Inflammatory macrophage treated with lipopolysaccharide for 4 hours (primary cell): ENCODE results near the gene RPL19.
A peak's percentile ranks its signal among the peaks of the same experiment; 100 is the strongest.
"Not testable (repeated sequence)": the region's sequence is repeated elsewhere in the genome, so short reads cannot be mapped to it uniquely, and the experiment has no call there.

Source experiments
- DNase-seq: peaks from one replicate; pipeline ENCODE4 v3.0.0-alpha.2; 2020

The RPL19 gene

DNA sequence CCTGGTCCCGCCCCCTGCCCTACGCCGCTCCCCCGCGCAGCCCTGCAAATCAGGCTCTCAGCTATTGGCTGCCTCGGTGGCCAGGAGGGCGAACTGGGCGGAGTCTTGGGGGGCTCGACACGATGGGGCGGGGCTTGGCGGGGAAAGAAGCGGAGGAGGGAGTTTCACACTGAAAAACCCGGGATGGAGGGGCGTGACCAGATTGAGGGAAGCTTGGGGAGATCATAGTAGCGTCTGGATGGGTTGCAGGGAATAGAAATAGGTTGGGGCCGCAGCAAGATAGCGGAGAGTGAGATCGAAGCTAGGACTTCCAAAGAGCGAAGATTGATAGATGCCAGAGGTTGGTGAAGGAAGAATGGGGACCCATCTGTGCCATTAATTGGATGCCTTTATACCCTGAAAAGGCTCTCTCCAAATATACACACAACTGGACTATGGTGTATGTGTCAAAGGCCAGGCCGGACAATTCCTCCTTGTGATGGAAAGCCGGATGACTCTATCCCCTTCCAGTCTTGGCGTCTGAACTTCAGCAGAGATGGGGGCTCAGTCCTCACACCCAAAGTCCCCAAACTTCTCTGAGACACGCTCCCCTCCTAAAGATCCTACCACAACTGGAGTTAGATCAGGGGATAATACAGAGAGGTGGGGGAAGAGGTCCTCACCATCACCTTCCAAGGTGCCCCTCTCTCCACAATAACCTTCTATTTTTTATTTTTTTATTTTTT is 26.0 kb downstream of the RPL19 start:
- DNase-seq = no peak

DNA sequence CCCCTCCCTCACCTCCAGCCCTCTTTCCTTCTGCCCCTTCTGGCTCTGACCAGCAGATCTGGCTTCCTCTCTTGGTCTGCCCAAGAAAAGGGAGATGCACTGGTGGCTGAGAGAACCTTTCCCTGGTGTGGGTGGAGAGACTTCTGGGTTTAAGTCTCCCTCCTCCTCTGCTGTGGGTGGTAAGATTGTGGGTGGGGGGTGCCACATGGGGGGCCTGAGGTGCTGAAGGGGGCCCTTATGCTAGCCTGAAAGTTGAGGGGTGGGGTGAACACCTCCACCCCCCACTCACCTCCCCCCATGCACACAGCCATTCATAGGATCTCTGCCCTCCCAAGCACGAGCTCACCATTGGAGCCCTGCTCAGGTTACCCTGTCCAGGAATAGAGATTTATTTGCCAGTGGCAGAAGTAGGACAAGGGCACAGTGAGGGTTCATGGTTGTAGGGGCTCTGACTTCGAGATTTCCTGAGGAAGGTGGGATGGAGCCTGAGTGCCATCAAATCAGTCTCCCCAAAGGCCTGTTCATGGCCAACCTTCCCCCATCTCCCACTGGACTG is 27.4 kb downstream of the RPL19 start:
- DNase-seq = no peak

DNA sequence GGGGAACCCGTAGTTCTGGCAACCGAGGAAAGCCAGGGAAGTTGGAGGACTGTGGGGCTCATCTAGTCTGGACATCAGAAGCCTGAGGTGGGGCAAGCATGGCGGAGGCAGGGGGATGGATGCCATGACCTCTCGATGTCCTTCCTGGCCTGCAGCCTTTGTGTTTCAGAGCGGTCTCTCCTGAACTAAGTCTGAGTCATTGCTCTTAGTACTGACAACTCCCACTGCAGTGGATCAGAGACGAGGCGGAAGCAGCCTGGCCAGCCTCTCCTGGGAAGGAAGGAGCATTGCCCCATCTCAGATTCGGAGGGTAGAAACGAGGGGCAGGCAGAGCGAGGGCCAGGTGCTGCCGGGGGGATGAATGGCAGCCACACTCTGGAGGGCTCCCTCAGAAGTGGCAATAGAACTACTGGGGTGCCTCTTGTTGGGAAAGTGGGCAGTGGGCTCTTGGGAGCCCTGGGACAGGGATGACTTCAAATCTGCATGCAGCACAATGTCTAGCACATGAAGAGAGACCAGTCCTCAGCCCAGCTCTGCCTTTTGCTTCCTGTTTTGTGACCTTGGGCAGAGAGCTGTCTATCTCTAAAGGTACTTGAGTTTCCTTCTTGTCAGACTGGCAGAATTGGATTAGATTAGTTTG is 29.3 kb downstream of the RPL19 start:
- DNase-seq = no peak

DNA sequence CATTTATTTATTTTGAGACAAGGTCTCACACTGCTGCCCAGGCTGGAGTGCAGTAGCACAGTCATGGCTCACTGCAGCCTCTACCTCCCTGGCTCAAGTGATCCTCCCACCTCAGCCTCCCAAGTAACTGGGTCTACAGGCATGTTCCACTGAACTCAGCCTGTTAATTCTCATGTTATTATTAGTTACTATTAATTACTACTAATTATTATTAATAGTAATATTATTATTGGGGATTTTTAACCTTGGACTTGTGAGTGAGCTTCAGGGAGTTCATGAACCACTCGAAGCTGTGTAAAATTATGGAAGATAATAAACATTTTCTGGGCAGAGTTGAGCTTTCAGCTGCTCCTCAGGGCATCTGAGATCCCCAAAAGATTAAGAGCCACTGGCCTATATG is 30.3 kb downstream of the RPL19 start:
- no peak for DNase-seq

DNA sequence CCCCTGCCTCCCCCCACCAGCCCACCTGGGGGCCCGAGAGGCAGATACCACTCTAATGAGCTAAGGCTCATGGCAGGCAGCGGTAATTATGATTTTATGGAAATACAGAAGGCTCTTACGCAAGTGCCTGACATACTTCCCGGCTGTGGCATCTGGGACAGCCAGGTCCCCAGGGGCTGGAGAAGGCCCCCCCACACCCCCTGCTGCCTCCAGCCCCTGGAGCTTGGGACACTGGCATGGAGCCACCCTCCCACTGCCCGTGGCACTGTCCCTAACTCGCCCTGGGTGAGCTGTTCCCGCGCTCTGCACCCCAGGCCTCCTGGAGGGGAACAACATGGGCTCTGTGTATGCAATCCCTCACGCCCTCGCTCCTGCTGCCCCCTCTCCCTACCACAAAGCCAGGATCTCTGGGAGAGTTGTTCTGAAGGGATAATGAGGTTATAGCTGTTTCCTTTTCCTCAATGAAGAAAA is 31.0 kb downstream of the RPL19 start:
- no peak for DNase-seq

DNA sequence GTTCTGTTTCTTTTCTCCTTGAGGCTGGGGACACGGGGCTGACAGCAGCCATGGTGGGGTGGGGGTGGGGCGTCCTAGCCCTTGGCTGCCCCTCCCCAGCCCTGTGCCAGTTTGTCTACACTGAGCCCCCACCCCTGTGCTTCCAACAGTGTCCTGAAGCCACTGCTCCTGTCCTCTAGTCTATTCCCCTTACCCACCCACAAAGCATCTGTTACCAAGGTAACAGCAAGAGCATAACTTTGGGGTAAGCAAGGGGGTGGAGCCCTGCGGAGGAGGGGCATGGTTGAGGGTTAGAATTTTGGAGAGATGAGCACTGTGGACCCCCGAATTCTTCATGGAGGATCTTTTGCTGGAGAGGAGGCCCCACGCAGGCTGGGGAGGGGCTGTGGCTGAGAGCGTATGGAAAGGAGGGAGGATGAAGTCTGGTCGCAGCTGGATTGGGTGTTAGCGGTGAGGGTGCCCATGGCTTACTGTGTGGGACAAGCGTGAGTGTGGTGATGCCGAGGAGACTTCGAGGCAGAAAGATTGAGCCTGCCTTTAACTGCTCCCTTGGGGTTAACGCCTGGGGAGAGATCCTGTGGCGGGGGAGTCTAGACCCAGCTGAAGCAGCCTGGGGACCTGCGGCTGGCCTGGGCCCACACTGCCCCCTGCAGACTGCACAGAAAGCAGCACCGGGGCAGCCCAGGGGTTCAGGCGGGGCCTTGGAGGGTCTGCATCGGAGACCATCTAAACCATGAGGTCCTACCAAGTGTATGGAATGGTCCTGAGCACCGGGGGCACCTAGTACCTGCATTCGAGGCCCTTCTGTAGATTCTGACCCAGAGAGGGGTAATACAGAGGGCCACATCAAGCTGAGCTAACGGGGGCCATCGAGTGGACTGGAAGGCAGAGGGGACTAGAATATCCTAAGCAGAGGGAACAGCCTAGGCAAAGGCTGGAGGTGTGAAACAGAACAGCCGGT is 31.8 kb downstream of the RPL19 start:
- peak; percentile 39 for DNase-seq

DNA sequence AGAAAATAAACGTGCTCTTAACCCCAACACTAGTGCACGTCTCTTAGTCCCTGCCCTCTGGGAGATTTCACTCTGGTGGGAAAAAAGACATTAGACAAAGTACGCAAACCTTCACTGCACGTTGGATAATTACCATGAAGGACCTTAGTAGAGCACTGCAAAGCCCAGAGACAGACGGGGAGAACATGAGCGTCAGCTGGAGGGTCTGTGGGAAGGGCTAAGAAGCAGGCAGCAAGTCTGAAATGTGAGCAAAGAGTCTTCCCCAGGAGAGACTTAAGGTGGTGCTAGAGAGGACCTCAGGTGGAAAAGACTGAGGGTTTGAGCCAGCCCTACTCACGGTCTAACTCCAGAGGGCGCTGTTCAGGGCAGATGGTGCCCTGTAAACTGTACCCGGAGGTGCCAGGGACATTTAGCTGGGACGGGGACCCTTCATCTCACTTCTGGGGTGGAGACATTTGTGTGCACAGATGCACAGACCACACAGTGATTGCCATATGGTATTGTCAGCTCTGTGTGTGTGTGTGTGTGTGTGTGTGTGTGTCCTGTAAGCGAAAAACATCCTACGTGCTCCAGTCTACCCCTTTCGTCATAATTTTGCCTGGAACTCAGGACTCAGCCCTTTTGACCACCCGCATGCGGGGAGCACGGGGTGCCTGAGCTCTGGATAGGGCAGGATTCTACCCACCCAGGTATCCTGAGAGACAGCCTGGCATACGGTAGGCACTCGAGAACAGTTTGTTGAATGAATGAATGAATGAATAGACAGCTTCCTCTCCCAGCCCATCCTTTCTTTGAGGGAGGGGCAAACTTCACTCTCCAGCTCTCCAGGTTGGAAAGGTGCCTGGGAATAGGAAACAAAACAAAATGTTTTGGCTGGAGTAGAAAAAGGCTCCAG is 35.7 kb downstream of the RPL19 start:
- DNase-seq = peak; percentile 40

DNA sequence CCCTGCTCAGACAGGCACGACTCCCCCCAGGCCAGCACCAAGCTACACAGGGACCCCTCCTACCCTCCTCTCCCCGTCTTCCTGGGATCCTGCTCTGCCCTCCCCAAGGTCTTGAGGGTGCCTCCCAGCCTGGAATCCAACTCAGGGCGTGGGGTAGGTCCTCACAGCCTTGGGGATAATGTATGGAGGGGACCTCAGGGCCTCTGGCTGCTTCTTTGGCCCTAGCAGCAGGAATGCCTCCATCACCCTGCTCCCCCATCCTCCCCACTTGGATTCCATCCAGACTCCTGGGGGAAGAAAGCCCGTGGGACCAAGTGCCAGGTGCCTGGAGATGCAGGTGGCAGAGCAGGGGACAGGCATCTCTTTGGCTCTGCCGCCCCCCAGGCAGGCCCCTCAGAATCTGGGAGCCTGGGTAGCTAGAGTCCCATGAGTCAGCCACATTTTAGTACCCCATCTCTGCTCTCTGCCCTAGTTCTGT is 36.4 kb downstream of the RPL19 start:
- DNase-seq = no peak

DNA sequence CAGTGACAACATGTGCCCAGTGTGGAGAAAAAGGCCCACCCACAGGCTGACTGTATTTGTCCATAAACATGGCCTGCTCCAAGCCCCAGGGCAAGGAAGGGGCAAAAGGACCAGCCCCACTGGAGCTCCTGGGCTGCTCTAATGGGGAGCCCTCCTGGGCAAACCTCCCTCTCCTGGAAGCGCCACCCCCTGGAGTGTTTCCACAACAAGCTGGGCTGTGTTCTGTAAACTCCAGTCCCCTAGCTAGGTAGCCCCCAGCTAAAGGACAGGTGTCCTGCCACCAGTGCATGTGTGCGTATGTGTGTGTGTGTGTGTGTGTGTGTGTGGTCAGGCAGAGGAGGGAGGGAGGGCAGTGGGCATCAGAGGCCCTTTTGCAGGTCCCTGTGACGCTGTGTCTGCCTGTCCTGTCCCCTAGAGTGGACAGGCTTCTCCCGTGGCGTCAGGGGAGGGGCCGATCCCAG is 36.9 kb downstream of the RPL19 start:
- no peak for DNase-seq

DNA sequence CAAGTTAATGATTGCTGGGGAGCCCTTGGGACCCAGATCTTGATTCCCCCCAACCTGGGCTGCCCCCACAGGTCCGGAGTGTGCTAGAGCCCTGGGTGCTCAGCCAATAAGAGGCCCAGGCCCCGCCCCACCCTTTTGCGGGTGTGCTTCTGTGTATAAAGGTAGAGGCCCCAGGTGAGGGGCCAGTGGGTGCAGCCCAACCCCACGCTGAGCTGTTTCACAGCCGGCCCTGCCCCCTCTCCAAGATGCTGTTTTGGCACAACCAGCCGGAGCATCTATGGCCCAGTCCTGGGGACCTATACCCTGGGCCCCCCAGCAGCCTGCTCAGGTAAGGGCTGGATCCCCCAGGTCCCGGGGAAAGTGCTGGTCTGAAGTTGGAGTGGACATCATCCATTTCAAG is 37.5 kb downstream of the RPL19 start:
- no peak for DNase-seq

DNA sequence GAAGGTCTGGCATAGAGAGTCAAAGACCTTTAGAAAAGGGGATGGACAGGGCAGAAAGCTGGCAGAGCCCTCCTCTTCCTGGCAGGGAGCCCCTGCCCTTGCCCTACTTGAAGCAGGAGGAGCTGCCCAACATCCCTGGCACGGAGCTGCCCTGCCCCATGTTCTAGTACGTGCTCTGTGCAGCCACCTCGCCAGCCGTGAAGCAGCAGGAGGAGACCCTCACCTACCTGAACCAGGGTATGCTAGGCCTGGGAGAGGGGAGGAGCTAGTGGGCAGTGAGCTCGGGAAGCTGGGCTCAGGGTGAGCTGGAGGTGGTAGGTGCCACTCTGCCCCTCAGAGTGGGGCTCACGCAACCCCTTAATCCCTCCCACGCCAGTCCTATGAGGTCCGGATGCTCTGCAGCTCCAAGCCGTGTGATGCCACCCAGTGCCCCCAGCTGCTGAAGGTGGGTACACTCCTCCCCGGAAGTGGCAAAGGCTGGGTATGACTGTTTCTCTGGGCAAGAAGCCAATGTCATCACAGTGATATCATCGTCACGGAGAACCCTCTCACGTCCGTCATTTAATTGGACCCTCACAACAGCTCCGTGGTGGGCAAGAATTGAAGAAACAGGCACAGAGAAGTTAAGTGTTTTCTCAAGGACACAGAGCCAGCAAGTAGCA is 38.4 kb downstream of the RPL19 start:
- DNase-seq = peak; percentile 48

DNA sequence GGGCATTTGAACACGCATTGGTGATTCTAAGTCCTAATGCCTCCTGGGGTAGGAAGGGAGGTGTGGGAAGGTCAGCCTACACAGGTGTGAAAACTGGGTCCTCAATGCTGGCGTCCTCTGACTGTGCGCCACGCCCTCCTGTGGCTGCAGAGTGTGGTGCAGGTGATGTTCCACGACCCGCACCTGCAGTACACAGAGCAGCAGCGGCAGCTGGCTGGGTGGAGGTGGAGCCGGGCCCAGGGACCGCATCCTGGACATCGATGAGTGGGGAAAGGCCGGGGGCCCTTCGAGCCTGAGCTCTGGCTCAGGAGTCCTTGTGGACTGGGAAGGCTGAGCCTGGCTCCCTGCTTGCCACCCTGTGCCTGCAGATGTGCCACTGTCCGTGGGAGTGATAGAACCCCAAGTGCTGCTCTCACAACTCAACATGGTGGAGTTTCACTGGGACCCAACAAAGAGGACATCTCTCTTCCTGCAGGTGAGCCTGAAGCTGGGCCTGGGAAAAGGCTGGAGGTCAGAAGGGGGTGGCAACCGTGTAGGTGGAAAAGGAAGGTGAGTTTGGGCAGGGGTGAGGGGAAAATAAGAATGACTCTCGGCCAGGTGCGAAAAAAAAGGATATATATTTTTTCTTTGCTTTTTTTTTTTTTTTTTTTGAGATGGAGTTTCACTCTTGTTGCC is 39.7 kb downstream of the RPL19 start:
- DNase-seq = peak; percentile 8

DNA sequence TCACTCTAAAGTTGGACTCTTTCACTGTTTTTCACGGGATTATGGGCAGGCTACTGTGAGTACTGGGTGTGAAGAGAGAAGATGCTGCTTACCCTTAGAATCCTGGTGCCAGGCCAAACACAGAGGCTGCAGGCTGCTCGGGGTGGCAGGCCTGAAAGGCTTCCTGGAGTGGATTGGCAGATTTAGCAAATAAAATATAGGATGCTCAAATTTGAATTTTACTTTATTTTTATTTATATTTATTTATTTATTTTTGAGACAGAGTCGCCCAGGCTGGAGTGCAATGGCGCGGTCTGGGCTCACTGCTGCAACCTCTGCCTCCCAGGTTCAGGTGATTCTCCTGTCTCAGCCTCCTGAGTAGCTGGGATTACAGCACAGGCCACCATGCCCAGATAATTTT is 40.5 kb downstream of the RPL19 start:
- DNase-seq = no peak

DNA sequence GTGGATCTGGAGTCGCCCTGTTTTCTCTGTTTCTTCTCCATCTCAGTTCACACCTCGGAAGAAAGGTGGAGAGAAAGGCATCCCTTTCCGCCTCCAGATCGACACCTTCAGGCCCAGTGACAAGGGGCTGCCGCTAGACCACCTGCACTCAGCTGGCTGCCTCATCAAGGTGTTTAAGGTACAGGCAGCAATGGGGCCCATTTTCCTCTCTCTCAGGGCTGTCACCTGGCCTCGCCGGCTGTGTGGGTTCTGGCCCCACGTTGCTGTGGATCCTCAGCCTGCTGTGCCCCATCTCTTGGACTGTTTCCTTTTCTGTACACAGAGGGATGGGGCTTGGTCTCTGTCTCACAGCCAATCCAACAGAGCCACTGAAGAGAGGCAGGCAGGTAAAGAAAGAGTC is 43.1 kb downstream of the RPL19 start:
- DNase-seq = no peak

DNA sequence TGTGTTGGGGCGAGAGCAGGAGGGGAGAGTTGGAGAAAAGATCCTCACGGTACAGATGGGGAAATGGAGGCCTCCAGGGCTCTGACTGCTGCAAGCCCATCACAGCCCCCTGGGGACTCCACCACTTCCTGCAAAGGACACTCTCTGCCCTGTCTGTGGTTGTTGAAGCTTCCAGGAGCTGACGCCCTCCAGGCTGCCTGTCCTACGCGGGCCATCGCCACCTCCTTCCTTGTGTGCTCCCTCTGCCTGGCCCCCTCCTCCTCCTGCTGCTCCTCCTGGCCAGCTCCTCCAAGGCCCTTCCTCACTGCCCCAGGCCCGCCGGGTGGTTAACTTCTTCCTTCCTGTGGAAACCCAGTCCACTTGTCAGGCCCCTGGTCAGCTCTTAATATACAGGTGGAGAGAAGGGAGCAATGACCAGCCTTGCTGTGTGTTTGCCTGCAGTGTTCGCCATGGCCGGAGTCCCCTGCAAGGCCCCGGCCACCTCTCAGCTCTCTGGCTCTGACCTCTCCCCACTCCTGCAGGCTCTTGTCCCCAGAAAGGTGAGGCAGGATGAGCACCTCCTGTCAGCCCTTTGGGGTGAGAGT is 44.0 kb downstream of the RPL19 start:
- no peak for DNase-seq

DNA sequence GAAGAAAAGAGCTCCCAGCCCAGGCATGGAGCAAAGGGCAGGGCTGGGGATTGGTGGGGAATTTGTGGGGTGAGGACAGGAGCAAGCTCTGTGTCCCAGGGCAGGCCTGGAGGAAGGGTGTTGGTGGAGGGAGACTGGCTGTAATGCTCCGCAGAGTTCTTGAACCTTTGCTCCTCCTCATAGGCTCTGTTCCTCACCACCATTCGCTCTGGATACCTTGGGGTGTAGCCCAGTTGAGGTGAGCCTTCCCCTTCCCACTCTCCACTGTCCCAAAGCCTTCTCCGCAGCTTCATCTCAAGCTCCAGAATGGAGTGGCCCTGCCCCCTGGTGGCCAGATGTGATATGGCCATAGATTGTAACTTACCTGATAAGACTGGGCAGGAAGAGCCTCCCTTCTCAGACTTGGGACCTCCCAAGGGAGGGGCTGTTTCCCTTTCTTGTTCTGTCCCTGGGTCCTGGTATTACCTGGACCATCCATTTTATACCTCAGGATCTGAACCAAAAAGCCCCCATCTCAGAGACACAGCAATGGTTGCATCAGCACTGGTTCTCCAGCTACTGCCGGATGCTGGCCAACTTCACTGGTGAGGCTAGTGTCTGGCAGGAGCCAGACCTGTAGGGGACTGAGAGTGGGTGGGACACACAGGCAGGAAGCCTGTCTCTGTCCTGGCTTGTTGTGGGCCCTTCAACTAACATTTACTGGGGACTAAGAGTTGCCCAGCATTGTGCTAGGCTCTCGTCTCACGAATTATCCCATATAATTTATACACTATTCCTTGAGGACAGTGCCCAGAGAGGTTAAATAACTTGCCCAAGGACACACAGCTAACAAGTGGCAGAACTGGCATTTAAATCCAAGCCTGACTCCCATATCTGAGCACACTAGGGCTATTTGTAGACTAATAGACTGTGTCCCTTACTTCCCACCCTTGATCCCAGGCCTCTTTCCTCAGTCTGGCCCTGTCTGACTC is 44.8 kb downstream of the RPL19 start:
- DNase-seq = peak; percentile 74

DNA sequence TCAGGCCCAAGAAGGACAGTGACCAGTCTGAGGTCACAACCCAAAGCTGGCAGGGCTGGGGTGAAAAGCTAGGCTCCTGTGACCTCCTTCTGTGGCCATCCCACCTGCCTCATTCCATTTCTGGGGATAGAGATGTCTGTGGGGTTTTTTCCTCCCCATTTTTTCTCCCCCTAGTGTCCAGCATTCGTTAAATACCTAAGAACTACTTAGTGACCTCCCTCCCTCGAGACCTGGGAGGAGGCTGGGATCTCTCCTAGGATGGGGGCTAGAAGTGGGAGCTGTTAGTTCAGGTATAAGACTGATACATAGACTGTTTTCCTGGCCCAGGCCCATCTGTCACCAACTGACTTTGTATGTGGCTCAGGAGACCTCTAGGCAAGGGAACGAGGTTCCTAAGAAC is 46.2 kb downstream of the RPL19 start:
- DNase-seq = no peak

DNA sequence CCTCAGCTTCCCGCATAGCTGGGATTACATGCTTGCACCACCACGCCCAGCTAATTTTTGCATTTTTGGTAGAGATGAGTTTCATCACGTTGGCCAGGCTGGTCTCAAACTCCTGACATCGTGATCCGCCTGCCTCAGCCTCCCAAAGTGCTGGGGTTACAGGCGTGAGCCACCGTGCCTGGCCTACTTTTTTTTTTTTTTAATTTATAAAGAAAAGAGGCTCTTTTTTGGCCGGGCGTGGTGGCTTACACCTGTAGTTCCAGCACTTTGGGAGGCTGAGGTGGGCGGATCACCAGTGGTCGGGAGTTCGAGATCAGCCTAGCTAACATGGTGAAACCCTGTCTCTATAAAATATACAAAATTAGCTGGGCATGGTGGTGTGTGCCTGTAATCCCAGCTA is 50.0 kb downstream of the RPL19 start:
- DNase-seq = not testable (repeated sequence)

DNA sequence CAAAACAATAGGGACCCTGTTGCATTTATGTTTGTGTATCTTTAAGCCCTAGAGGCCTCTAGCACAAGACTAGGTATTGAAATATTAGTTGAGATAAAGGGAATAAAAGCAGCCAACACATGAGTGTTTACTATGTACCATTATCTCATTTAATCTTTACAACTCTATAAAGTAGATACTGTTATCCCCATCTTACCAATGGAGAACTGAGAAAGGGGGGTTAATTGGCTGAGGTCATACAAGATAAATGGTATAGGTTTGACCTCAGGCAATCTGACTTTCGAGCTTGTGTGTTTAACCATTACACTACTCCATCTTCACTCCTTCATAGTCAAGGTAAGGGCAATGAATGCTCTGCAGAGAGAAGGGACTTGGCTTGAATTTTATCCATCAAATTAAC is 51.9 kb downstream of the RPL19 start:
- no peak for DNase-seq
